KBM-7 (cell line): ENCODE measurements around the gene RPL7L1.
"Not testable (repeated sequence)": the region's sequence is repeated elsewhere in the genome, so short reads cannot be mapped to it uniquely, and the experiment has no call there.

Experiments used
- DNase-seq: peaks from one replicate; pipeline ENCODE4 v3.0.0-alpha.2; 2015
- in situ Hi-C: fragments of 300-500 bp; cut with MboI; formaldehyde crosslinking; loops from 2 replicates; pipeline ENCODE4 v1.14.3; 2020; ENCODE audit warnings: low sequenced_read_pairs, low pct_unique_long_range_greater_than_20kb, mixed read lengths

Gene RPL7L1

GRCh38 chr6:42889815-42890214 lies 10.4 kb downstream of the RPL7L1 start:
- no peak for DNase-seq
- in situ Hi-C loops = no loop called here

DNA sequence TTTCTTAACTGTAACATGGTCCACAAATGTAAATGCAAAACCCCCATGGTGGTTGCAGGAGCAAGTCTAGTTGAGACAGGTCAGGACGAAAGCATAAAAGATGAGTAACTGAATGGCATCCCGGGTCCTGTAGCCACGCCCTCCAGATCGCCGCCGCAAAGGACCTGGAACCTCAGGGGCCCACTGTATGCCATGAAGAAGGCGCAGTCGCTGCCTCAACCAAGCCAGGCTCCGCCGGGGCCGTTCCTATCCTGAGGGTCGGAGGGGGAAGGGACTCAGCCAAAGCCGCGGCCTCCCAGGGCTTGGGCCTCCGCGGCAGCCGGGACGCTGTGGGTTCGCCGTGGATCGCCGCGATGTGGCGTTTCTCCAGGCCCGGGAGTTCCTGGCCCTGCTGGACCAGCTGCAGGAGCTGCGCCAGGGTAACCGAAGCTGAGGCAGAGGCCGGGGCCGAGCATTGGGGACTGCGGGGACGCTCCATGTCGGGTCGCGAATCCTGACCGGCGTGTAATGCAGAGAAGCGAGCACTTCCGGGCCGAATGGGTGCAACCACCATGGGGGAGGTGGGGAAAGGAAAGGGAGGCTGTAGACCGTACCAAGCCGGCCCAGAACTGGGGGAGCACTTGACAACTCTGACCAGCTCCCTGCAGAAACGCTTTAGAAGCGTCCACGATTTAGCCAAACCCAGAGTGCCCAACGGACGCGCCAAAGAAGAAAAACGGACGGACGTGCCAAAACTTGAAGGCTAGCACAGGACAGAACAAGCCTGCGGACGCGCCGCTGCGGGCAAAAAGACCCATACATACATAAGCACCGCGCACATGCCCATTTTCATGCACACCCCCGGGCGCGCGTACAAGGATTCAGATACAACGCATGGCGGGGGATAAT lies 11.1 kb downstream of the RPL7L1 start:
- DNase-seq = peak; percentile 97
- in situ Hi-C loops = no loop called here

DNA sequence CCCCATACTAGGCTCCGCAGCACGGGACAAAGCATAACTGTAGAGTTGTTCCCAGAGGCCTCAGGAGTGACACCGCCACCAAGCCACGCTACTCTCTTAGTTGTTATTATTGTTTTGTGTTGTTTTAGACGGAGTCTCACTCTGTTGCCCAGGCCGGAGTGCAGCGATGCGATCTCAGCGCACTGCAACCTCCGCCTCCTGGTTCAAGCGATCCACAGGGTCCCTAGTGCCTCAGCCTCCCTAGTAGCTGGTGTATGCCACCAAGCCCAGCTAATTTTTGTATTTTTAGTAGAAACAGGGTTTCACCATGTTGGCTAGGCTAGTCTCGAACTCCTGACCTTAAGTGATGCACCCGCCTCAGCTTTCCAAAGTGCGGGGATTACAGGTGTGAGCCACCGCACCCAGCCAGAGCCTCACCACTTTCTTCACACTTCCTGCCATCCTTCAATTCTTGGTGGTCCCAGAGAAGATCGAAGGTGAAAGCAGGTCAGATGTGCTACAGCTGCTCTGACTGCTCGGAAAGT lies 11.8 kb downstream of the RPL7L1 start:
- DNase-seq = no peak
- in situ Hi-C loops = no loop called here

GRCh38 chr6:42894041-42894828 lies 14.8 kb downstream of the RPL7L1 start:
- peak; percentile 90 for DNase-seq
- in situ Hi-C loops = not testable (repeated sequence)

DNA sequence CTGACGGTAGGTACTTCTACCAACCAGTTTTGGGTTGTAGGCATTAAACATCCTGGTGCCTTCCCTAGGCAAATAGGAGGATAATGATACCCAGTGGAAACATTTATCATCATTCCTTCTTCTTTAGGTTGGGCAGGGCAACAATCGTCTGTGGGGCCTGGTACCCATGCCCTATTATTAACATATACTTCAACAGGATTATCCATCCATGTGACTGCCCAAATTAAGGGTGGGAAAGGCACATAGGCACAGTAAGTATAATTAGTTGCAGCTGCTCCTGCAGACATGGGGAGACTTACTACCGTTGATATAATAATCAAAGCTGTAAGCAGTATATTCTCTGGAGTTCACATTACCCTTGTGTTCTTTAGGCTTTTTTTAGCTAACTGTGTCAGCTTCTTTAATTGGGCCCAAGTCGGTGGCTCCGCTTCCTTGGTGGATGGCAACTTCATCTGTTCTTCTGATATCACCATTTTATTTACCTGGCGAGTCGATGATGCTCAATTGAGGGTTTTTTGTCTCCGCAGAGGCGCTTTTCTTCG lies 16.8 kb downstream of the RPL7L1 start:
- DNase-seq = no peak
- in situ Hi-C loops = no loop called here

GRCh38 chr6:42898891-42899361 lies 19.5 kb downstream of the RPL7L1 start:
- peak; percentile 77 for DNase-seq

DNA sequence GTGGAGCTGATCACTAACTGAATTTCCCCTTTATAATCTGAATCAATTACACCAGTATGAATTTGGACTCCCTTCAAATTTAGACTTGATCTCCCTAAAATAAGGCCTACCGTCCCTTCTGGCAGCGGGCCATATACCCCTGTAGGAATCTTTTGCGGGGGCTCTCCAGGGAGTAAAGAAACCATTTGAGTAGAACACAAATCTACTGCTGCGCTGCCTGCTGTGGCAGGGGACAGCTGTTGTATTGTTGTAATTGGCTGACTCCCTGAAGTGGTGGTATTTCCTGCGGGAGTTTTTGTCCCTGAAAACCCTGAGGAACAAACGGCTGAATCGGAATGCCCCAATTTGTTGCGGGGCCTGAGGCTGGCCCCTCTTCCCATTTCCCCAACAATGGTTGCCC lies 20.5 kb downstream of the RPL7L1 start:
- no peak for DNase-seq
- in situ Hi-C loops = no loop called here

More at GRCh38 chr6:42898891-42899361, 19.5 kb downstream of the RPL7L1 start:
- in situ Hi-C loops = no loop called here

GRCh38 chr6:42901538-42901957 lies 22.1 kb downstream of the RPL7L1 start:
- DNase-seq = peak; percentile 88
- in situ Hi-C loops = no loop called here

DNA sequence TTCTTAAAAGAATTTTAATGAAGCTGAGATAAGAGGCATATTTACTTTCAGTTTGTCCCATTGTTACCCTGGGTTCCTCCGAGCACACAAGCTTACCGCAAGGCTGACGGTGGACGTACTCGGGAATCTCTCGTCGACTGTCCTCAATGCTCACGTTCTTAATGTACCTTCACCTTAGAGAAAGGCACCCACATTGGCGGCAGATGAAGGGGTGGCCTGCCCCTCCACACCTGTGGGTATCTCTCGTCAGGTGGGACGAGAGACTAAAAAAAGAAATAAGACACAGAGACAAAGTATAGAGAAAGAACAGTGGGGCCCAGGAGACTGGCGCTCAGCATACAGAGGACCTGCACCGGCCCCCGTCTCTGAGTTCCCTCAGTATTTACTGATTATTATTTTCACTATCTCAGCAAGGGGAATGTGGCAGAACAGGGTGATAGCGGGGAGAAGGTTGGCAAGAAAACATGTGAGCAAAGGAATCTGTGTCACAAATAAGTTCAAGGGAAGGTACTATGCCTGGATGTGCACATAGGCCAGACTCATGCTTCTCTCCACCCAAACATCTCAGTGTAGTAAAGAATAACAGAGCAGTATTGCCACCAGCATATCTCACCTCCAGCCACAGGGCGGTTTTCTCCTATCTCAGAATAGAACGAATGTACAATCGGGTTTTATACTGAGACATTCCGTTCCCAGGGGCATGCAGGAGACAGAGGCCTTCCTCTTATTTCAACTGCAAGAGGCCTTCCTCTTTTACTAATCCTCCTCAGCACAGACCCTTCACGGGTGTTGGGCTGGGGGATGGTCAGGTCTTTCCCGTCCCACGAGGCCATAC lies 23.2 kb downstream of the RPL7L1 start:
- in situ Hi-C loops = not testable (repeated sequence)
- DNase-seq = peak; percentile 76

GRCh38 chr6:42904467-42904866 lies 25.1 kb downstream of the RPL7L1 start:
- in situ Hi-C loops = no loop called here
- DNase-seq = no peak

DNA sequence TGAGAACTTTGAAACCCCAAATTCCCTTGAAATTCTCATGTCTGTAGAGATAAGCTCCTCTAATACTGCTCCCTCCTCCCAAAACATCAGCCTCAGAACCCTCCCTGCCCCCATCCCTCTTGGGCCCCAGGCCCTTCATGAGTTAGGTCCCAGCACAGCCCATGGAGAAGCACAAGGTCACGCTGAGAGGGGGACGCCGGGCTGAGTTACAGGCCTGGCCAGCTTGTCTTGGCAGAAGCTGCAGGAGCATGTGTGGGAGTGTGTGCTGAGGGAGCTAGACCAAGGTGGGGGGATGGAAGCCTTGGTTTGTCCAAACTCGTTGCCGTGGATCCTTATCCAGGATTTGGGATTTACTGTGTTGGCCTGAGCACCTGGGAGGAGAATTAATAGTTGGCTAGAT lies 27.9 kb downstream of the RPL7L1 start:
- no peak for DNase-seq
- in situ Hi-C loops = no loop called here

- DNase-seq = no peak
- in situ Hi-C loops = no loop called here
Measured at GRCh38 chr6:42909835-42910234, 30.4 kb downstream of the RPL7L1 start.

DNA sequence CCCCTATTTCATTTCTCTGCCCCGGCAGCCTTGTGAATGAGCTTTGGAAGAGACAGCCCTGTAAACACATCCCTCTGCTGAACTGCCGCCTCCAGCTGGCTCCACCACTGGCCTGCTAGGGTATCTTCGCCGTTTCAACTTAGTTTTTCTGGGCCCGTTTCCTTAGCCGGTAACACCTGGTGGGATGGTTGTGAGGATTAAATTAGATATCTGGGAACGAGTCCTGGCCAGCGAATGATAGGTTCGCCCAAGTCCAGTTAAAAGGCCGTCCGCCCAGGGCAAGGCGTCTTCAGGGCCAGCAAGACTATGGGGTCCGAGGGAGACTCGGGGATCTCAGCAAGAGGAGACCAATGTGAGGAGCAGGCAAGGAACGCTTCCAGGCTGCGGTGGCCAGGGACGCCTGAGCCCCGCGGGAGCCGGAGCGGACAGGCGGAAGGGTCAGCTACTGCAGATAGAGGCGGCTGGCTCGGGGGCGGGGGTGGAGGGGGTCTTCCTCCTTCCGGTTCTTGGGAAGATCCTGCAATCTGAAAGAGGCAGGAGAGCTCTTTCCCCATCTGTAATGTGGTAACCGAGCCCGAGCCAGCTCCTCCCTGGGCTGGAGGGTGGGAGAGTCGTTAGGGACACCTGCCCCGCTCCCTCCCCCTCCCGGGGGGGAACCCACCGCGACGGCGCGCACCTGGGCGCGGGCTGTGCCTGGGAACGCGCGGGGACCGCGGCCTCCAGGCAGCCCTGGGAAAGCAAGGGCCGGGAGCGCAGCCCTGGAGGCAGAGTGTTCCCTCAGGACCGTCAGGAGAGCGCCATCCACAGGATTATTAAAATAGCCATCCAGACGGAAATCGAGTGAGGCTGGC lies 32.0 kb downstream of the RPL7L1 start:
- in situ Hi-C loops = no loop called here
- no peak for DNase-seq

GRCh38 chr6:42914546-42914945 lies 35.1 kb downstream of the RPL7L1 start:
- no peak for DNase-seq
- in situ Hi-C loops = no loop called here

DNA sequence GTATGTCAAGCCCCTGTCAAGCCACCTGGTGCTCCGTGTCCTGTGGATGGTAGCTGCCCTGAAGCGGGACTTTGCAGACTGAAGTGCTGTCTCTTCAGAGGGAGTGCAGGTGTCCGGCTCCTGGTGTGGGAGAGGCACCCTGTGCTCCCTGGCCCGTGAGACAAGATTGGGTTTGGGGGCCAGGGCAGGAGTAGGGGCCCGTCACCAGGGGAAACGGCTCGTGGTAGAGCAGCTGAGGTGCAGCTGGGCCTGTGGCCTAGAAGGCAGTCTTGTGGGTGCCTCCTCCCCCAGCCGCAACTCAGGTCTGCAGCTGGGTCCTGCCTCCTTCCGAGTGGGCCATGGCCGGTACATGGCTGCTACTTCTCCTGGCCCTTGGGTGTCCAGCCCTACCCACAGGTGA lies 36.3 kb downstream of the RPL7L1 start, which contains the start of gene PTCRA:
PTCRA (plus strand) TSS at position 322 of the 400 bp plus-strand sequence; CDS start at position 339, 17 bp downstream.
- in situ Hi-C loops = no loop called here

GRCh38 chr6:42916288-42916687 lies 36.9 kb downstream of the RPL7L1 start:
- no peak for DNase-seq

More for the DNA sequence above, 36.3 kb downstream of the RPL7L1 start, which contains the start of gene PTCRA:
- DNase-seq = no peak

GRCh38 chr6:42921801-42922200 lies 42.4 kb downstream of the RPL7L1 start:
- in situ Hi-C loops = no loop called here

More at GRCh38 chr6:42916288-42916687, 36.9 kb downstream of the RPL7L1 start:
- in situ Hi-C loops = no loop called here

DNA sequence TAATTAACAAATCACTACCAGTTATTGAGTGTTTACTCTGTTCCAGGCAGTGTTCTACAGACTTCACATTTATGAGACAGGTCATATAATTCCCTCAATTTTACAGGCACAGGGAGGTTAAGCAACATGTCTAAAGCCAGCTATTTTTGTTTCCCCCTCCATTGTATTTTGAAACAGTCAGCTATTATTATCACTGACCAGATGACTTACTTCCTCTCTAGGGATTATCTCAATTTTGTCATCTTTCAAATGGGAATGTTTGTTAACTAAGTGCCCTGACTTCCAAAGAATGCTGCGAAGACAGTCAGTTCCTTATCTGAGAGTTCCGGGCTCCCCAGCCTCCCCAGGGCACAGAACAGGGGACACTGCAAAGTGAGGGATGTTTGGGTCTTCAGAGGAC lies 44.2 kb downstream of the RPL7L1 start:
- in situ Hi-C loops = no loop called here
- peak; percentile 26 for DNase-seq

More at GRCh38 chr6:42921801-42922200, 42.4 kb downstream of the RPL7L1 start:
- DNase-seq = no peak
